Omental fat pad (tissue), 4 donors: ENCODE measurements around the gene CLASP1. TPM values are rescaled to one million over a fixed set of nuclear protein-coding genes. Genes with fewer than 3 reads are reported as not detected.
"Not testable (repeated sequence)": the region's sequence is repeated elsewhere in the genome, so short reads cannot be mapped to it uniquely, and the experiment has no call there.

Experiments used
- ATAC-seq: fragments of 150-250 bp; one replicate; pipeline ENCODE4 v1.9.1; 2016; ENCODE audit warnings: mild to moderate bottlenecking, moderate library complexity; ENCODE audit not compliant: low FRiP score
- DNase-seq: peaks from one replicate; pipeline ENCODE4 v3.0.0-alpha.2; 2019; ENCODE audit warnings: low spot score
- total RNA-seq, 4 donors: library from RNA; depleted of rRNA; stranded (reverse); fragments of >200 nt; gene quantifications; one replicate each; pipeline ENCODE4 v1.1.0, GENCODE V29; 2016
- TF ChIP-seq, protein P1 (sequence below), 3 donors: fragments of 450-650 bp; IDR thresholded peaks; one replicate each; pipeline ENCODE4 v1.5.1; 2016 to 2017; ENCODE audit warnings: antibody characterized with exemption in 3 of 3, mild to moderate bottlenecking in 3 of 3, moderate library complexity in 2 of 3

CLASP1 gene
- total RNA-seq, 4 donors from 2014 or later = 56.2 to 114 (median 64.5) TPM

DNA sequence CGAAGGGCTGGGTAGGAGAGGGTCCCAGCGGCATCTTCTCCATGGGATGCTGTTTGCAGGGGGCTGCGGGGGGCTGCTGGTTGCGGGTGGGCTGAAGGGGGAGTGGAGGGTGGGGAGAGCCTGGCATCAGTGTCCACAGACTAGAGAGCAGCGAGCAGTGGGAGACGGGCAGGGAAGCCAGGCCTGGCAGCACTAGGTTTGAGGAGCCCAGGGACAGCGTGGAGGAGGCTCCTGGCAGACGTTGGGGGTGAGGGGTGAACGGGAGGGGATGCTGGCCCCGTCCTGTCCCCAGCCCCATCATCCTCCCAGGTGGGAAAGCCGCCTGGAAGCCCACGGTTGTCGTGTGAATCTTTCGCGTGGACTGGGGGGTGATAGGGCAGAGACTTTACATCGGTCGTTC is 316.0 kb downstream of the CLASP1 start:
- TF ChIP-seq, protein P1, sequence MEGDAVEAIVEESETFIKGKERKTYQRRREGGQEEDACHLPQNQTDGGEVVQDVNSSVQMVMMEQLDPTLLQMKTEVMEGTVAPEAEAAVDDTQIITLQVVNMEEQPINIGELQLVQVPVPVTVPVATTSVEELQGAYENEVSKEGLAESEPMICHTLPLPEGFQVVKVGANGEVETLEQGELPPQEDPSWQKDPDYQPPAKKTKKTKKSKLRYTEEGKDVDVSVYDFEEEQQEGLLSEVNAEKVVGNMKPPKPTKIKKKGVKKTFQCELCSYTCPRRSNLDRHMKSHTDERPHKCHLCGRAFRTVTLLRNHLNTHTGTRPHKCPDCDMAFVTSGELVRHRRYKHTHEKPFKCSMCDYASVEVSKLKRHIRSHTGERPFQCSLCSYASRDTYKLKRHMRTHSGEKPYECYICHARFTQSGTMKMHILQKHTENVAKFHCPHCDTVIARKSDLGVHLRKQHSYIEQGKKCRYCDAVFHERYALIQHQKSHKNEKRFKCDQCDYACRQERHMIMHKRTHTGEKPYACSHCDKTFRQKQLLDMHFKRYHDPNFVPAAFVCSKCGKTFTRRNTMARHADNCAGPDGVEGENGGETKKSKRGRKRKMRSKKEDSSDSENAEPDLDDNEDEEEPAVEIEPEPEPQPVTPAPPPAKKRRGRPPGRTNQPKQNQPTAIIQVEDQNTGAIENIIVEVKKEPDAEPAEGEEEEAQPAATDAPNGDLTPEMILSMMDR (IDR thresholded peaks at IDR 0.05) = no peak
- no peak for DNase-seq
- ATAC-seq = no peak

DNA sequence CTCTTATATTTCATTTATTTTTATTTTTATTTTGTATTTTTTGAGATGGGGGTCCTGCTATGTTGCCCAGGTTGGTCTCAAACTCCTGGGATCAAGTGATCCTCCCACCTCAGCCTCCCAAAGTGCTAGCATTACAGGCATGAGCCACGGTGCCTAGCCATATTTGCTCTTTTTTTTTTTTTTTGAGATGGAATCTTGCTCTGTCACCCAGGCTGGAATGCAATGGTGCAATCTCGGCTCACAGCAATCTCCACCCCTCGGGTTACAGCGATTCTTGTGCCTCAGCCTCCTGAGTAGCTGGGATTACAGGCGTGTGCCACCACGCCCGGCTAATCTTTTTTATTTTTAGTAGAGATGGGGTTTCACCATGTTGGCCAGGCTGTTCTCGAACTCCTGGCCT is 317.9 kb downstream of the CLASP1 start:
- ATAC-seq, DNase-seq: not testable (repeated sequence)

DNA sequence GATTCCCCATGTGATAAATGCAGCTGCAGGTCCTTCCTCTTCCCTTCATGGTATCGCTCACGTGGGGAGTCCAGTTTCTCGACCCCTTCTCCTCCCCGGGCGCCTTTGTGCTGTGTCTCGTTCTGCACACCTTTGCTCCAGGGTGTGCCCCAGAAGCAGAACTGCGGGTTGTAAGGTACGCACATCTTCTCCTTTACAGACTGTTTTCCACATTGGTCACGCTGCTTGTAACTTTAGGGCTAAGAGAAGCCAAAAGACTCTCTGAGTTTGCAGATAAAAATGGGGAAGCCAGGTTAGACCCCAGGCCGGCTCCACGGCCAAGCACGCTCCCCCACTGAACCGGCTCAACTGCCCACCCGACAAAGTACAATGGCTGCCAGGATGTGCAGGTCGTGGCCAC is 318.3 kb downstream of the CLASP1 start:
- DNase-seq (no peak), ATAC-seq (no peak)
- TF ChIP-seq, protein P1 (IDR thresholded peaks at IDR 0.05) = no peak

DNA sequence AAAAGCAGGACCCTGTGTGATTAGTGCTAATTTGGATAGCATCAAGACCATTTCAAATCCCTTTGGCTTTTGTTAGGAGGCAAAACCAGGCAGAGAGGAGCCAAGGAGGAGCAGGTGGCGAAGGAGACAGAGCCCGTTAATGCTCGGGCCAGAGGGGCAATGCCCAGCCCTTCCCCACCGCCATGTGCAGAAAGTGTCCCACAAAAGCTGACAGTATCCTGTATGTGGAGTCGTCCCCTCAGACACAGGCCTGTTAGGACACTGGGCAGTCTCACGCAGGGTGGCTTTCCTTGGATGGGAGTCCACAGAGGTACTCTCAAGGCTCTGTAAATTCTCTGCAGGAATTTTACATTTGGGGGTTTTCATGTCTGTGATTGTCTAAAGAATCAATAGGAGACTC is 319.5 kb downstream of the CLASP1 start:
- TF ChIP-seq, protein P1 (IDR thresholded peaks at IDR 0.05) = no peak
- DNase-seq (no peak), ATAC-seq (no peak)

DNA sequence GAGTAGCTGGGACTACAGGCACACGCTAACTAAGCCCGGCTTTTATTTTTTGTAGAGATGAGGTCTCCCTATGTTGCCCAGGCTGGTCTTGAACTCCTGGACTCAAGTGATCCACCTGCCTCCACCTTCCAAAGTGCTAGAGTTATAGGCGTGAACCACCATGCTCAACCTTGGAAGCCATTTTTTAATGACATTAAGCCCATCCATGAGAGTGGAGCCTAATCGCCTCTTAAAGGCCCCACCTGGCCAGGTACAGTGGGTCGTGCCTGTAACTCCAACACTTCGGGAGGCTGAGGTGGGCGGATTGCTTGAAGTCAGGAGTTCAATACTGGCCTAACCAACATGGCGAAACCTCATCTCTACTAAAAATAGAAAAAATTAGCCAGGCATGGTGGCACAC is 322.6 kb downstream of the CLASP1 start:
- ATAC-seq = no peak
- DNase-seq = no peak
- TF ChIP-seq, protein P1 (IDR thresholded peaks at IDR 0.05) = no peak

DNA sequence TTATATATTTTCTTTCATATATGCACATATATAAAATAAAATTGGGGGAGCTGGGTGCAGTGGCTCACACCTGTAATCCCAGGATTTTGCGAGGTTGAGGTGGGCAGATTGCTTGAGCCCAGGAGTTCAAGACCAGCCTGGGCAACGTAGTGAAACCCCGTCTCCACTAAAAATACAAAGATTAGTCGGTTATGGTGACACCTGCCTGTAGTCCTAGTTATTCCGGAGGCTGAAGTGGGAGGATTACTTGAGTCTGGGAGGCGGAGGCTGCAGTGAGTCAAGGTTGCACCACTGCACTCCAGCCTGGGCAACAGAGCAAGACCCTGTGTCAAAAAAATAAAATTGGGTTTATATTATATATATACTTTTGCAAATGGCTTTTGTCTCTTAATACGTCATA is 324.7 kb downstream of the CLASP1 start:
- ATAC-seq (no peak), DNase-seq (no peak)
- TF ChIP-seq, protein P1 (IDR thresholded peaks at IDR 0.05) = no peak

DNA sequence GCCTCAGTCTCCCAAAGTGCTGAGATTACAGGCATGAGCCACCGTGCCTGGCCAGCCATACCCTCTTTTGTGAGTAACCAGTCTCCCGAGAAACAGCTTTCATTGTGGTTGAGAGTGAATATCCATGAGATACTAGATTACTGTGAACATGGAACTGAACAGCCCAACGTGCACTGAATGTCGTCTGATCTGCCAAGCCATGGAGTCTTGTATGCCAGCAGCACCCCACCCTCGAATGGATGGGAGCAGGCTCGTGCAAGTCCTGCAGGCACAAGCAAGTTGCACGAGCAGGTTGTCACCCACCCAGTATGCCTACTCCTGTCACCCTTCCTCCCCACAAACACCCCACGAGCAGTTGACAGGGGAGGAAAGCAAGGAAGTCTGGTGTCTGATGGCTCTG is 327.8 kb downstream of the CLASP1 start:
- ATAC-seq (no peak), DNase-seq (no peak)
- TF ChIP-seq, protein P1 (IDR thresholded peaks at IDR 0.05) = no peak

DNA sequence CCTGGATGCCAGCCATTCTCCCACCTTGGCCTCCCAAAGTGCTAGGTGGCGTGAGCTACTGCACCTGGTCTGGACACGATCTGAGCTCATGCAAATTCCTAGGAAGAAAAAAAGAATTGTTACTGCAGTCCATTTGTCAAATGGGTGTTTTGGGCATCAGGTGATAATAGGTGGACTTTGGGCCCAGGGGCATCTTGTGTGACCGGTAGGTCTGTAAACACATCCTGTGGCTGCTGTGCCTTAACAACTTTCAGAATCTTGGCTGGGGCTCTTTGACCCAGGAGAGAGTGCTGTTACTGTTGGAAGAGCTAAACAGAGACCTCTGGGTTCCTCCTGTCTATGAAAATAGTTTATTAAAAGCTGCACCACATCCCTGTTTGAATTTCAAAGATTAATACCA is 329.3 kb downstream of the CLASP1 start:
- DNase-seq = no peak
- no peak for ATAC-seq
- TF ChIP-seq, protein P1 (IDR thresholded peaks at IDR 0.05) = no peak
